GM23338 (cell line): Measurements from ENCODE around the gene PROX2. TPM values are rescaled to one million over a fixed set of nuclear protein-coding genes. Genes with fewer than 3 reads are reported as not detected.

Source experiments
- ATAC-seq: fragments of 200-7000 bp; cut with Tn5 transposase; 3 replicates; pipeline ENCODE4 v1.9.1; 2020
- DNase-seq: peaks from one replicate; pipeline ENCODE4 v3.0.0-alpha.2; 2015; ENCODE audit warnings: low spot score
- H2AFZ ChIP-seq: fragments of 200-600 bp; sonication (generic); 2 replicates; pipeline ENCODE4 v1.8.0; 2016; ENCODE audit warnings: antibody characterized with exemption, mild to moderate bottlenecking, moderate library complexity
- H3F3A ChIP-seq: fragments of 200-600 bp; sonication (generic); replicated peaks from 2 replicates; pipeline ENCODE4 v1.8.0; 2017; ENCODE audit warnings: antibody characterized with exemption, mixed run types, low read depth
- H3K27ac ChIP-seq: fragments of 200-600 bp; sonication (generic); 2 replicates; pipeline ENCODE4 v1.6.1; 2016; ENCODE audit warnings: low read depth
- H3K27me3 ChIP-seq: fragments of 200-600 bp; sonication (generic); 2 replicates; pipeline ENCODE4 v1.8.0; 2016; ENCODE audit warnings: mild to moderate bottlenecking, mixed run types, moderate library complexity; ENCODE audit not compliant: insufficient read depth
- H3K36me3 ChIP-seq: fragments of 200-600 bp; sonication (generic); 2 replicates; pipeline ENCODE4 v1.8.0; 2016; ENCODE audit warnings: mild to moderate bottlenecking; ENCODE audit not compliant: insufficient read depth
- H3K4me1 ChIP-seq: fragments of 200-600 bp; sonication (generic); 2 replicates; pipeline ENCODE4 v1.8.0; 2016; ENCODE audit warnings: mild to moderate bottlenecking, moderate library complexity; ENCODE audit not compliant: insufficient read depth
- H3K4me2 ChIP-seq: fragments of 200-600 bp; sonication (generic); 2 replicates; pipeline ENCODE4 v1.7.1; 2017; ENCODE audit warnings: mixed run types
- H3K4me3 ChIP-seq: fragments of 200-600 bp; sonication (generic); 2 replicates; pipeline ENCODE4 v1.6.1; 2016; ENCODE audit warnings: mixed run types
- H3K79me2 ChIP-seq: fragments of 200-600 bp; sonication (generic); replicated peaks from 2 replicates; pipeline ENCODE4 v1.8.0; 2017; ENCODE audit warnings: mild to moderate bottlenecking; ENCODE audit not compliant: insufficient read depth
- H3K9me2 ChIP-seq: fragments of 200-600 bp; sonication (generic); 2 replicates; pipeline ENCODE4 v1.8.0; 2017; ENCODE audit not compliant: insufficient read depth
- H4K20me1 ChIP-seq: fragments of 200-600 bp; sonication (generic); replicated peaks from 2 replicates; pipeline ENCODE4 v1.8.0; 2017; ENCODE audit warnings: mild to moderate bottlenecking; ENCODE audit not compliant: insufficient read depth
- H3K27ac Mint-ChIP-seq: 2 replicates; pipeline ENCODE4 v1.8.0; 2020; ENCODE audit warnings: inconsistent platforms, mild to moderate bottlenecking, moderate library complexity, mixed read lengths
- H3K27me3 Mint-ChIP-seq: 3 replicates; pipeline ENCODE4 v1.8.0; 2022; ENCODE audit warnings: low read depth, mild to moderate bottlenecking, moderate library complexity, mixed read lengths, inconsistent platforms; ENCODE audit not compliant: insufficient read depth, poor library complexity
- H3K36me3 Mint-ChIP-seq: 3 replicates; pipeline ENCODE4 v1.8.0; 2021; ENCODE audit warnings: low read depth, mild to moderate bottlenecking, inconsistent platforms, moderate library complexity, mixed read lengths
- H3K4me1 Mint-ChIP-seq: 3 replicates; pipeline ENCODE4 v1.8.0; 2020; ENCODE audit warnings: mild to moderate bottlenecking, inconsistent platforms, mixed read lengths
- H3K4me3 Mint-ChIP-seq: 3 replicates; pipeline ENCODE4 v1.8.0; 2021; ENCODE audit warnings: moderate library complexity, mild to moderate bottlenecking, inconsistent platforms, mixed read lengths
- H3K9me3 Mint-ChIP-seq: 3 replicates; pipeline ENCODE4 v1.8.0; 2020; ENCODE audit warnings: moderate library complexity, mild to moderate bottlenecking, inconsistent platforms, mixed read lengths
- CREB1 ChIP-seq: fragments of 250-450 bp; sonication (Bioruptor Pico); IDR thresholded peaks from 2 replicates; pipeline ENCODE4 v1.5.0; 2020; ENCODE audit warnings: low read depth, mild to moderate bottlenecking, moderate library complexity
- CTCF ChIP-seq, 2 experiments: fragments of 200-600 bp in 1 of 2; sonication (generic) in 1 of 2; conservative IDR thresholded peaks; 2 replicates each; pipeline versions ENCODE4 v1.5.1 to v1.6.1; 2016 to 2017; ENCODE audit warnings: antibody characterized with exemption in 2 of 2, low read depth in 2 of 2, mild to moderate bottlenecking in 2 of 2, moderate library complexity in 1 of 2
- ETS1 ChIP-seq: IDR thresholded peaks from 2 replicates; pipeline ENCODE4 v1.6.1; 2016; ENCODE audit warnings: antibody characterized with exemption
- EZH2 ChIP-seq: fragments of 200-600 bp; sonication (generic); IDR thresholded peaks from one replicate; pipeline ENCODE4 v1.8.0; 2017; ENCODE audit warnings: antibody characterized with exemption, mild to moderate bottlenecking, low read depth; ENCODE audit not compliant: unreplicated experiment
- EZH2phosphoT487 ChIP-seq: fragments of 200-600 bp; sonication (generic); IDR thresholded peaks from one replicate; pipeline ENCODE4 v1.8.1; 2018; ENCODE audit warnings: antibody characterized with exemption; ENCODE audit not compliant: unreplicated experiment
- JUNB ChIP-seq: IDR thresholded peaks from one replicate; pipeline ENCODE4 v1.6.1; 2016; ENCODE audit warnings: antibody characterized with exemption; ENCODE audit not compliant: unreplicated experiment
- NANOG ChIP-seq: IDR thresholded peaks from 2 replicates; pipeline ENCODE4 v1.6.1; 2016; ENCODE audit warnings: antibody characterized with exemption, borderline replicate concordance
- POLR2AphosphoS5 ChIP-seq: IDR thresholded peaks from 2 replicates; pipeline ENCODE4 v1.6.1; 2016; ENCODE audit warnings: antibody characterized with exemption, low read depth
- REST ChIP-seq: IDR thresholded peaks from one replicate; pipeline ENCODE4 v1.6.1; 2018; ENCODE audit warnings: antibody characterized with exemption; ENCODE audit not compliant: unreplicated experiment
- STAT1 ChIP-seq: IDR thresholded peaks from one replicate; pipeline ENCODE4 v1.6.1; 2016; ENCODE audit warnings: antibody characterized with exemption; ENCODE audit not compliant: unreplicated experiment
- ZNF114 ChIP-seq: fragments of 250-450 bp; sonication (Bioruptor Pico); IDR thresholded peaks from 2 replicates; pipeline ENCODE4 v1.5.0; 2020; ENCODE audit warnings: mild to moderate bottlenecking, moderate library complexity
- ZNF331 ChIP-seq: fragments of 250-450 bp; sonication (Bioruptor Pico); IDR thresholded peaks from 2 replicates; pipeline ENCODE4 v1.5.0; 2020; ENCODE audit warnings: low read depth, mild to moderate bottlenecking, moderate library complexity
- polyA plus RNA-seq: library from polyadenylated mRNA; unstranded; fragments of >200 nt; fragmentation: Nextera tagmentation; extraction: Ambion mirVana; gene quantifications from 2 replicates; pipeline ENCODE4 v1.2.1, GENCODE V29; 2016
- total RNA-seq: library from RNA; depleted of rRNA; stranded (reverse); fragments of >200 nt; shearing (Covaris generic); gene quantifications from 2 replicates; pipeline ENCODE4 v1.2.3, GENCODE V29; 2014

The PROX2 gene
- total and polyA plus RNA-seq, 2 experiments from 2014 or later: 0.06 TPM; not detected in 1

GRCh38 chr14:74871819-74872218 is 4.1 kb downstream of the PROX2 start:
- H3K4me1 Mint-ChIP-seq: peaks cover 10% of the 10 kb centered on the region
- no peak overlapping the region for H3K27ac Mint-ChIP-seq
- no peak overlapping the region for H3K4me3 ChIP-seq
- no peaks in the 10 kb centered on the region for H3K79me2 ChIP-seq
- H3K4me3 Mint-ChIP-seq: no peak overlapping the region
- H3K4me2 ChIP-seq: no peak overlapping the region
- H3K9me3 Mint-ChIP-seq: no peaks in the 10 kb centered on the region
- H3K27me3 ChIP-seq: no peaks in the 10 kb centered on the region
- H2AFZ ChIP-seq: no peak overlapping the region
- TF ChIP-seq NANOG (no peak), ZNF331 (CRISPR knock-in tag) (no peak), STAT1 (no peak), CREB1 (CRISPR knock-in tag) (no peak)
- H3F3A ChIP-seq: no peaks in the 10 kb centered on the region
- no peak overlapping the region for H3K27ac ChIP-seq
- ATAC-seq (no peak), DNase-seq (no peak)
- no peaks in the 10 kb centered on the region for H3K9me2 ChIP-seq
- no peaks in the 10 kb centered on the region for H3K36me3 Mint-ChIP-seq
- peaks cover 9% of the 10 kb centered on the region for H3K27me3 Mint-ChIP-seq
- H4K20me1 ChIP-seq: no peaks in the 10 kb centered on the region
- no peaks in the 10 kb centered on the region for H3K36me3 ChIP-seq
- peaks cover 5% of the 10 kb centered on the region; the same call in 1 of the 2 replicates for H3K4me1 ChIP-seq

GRCh38 chr14:74868739-74869138 is 7.2 kb downstream of the PROX2 start:
- H3K27ac Mint-ChIP-seq: no peak overlapping the region
- H3K27me3 Mint-ChIP-seq: peaks cover 3% of the 10 kb centered on the region
- Histone ChIP-seq H3K4me1 (no peaks in the 10 kb centered on the region), H3F3A (no peaks in the 10 kb centered on the region), H3K4me3 (no peak overlapping the region), H3K27me3 (no peaks in the 10 kb centered on the region), H3K79me2 (no peaks in the 10 kb centered on the region), H3K4me2 (no peak overlapping the region), H3K9me2 (no peaks in the 10 kb centered on the region), H3K36me3 (no peaks in the 10 kb centered on the region), H3K27ac (no peak overlapping the region), H4K20me1 (no peaks in the 10 kb centered on the region), H2AFZ (no peak overlapping the region)
- DNase-seq (no peak), ATAC-seq (no peak)
- no peaks in the 10 kb centered on the region for H3K9me3 Mint-ChIP-seq
- H3K4me3 Mint-ChIP-seq: no peak overlapping the region
- no peaks in the 10 kb centered on the region for H3K36me3 Mint-ChIP-seq
- H3K4me1 Mint-ChIP-seq: peaks cover 2% of the 10 kb centered on the region; the same call in 1 of the 3 replicates
- TF ChIP-seq CTCF (conservative IDR thresholded peaks at IDR 0.05; ENCODE audit: low read depth in 2 of 2): no peak
- TF ChIP-seq STAT1: no peak
- no peak for TF ChIP-seq ETS1
- TF ChIP-seq CREB1 (CRISPR knock-in tag): no peak
- no peak for TF ChIP-seq POLR2AphosphoS5
- no peak for TF ChIP-seq JUNB
- TF ChIP-seq REST: no peak
- TF ChIP-seq ZNF331 (CRISPR knock-in tag): no peak
- TF ChIP-seq ZNF114 (CRISPR knock-in tag): no peak
- TF ChIP-seq EZH2phosphoT487: no peak
- TF ChIP-seq EZH2: no peak
